ENCODE results near the gene RPS6KA6.

Gene RPS6KA6

DNA sequence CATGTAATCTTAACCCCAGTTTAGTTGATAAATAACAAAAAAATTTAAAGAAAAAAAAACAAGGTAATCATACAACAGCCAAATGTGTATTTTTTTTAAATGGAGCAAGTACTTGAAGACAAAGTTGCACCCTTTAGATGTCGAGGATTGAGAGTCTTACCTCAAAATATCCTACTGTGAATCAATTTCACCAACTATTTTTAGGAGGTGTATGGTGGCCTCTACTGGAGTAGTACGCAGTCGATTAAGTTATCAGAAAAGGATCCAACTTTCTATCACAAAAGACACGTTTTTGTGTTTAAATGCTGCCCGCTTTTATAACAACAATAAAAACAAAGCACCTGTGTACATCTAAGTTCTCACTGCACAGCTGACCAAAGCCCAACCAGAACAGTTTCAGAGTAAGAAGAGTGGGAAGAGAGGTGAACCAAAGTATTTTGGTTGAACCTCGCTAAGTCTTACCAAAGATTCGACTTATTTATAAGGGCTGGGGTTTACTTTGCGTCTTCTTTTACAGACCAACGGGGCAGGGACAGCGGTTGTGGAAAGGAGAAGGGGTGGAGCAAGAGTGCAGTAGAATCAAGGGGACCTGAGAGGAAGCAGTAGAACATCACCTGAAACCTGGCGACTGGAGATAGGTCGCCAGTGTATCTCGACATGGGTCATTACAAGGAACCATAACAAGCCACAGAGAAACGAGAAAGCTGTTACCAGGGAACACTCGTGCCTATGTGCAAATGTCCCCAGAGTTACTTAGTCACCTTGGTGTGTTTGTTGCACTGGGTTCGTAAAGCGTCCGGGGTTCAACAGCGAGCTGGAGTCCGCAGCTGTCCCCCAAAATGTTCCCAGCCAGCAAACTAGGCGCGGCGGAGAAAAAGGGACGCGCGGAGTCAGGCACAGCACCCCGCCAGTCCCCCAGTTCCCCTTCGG, 1.1 kb downstream of the RPS6KA6 start:
- H3K4me3 ChIP-seq (ENCODE audit: low read length): peak overlapping the region; percentile 65
- TF ChIP-seq, protein P1, sequence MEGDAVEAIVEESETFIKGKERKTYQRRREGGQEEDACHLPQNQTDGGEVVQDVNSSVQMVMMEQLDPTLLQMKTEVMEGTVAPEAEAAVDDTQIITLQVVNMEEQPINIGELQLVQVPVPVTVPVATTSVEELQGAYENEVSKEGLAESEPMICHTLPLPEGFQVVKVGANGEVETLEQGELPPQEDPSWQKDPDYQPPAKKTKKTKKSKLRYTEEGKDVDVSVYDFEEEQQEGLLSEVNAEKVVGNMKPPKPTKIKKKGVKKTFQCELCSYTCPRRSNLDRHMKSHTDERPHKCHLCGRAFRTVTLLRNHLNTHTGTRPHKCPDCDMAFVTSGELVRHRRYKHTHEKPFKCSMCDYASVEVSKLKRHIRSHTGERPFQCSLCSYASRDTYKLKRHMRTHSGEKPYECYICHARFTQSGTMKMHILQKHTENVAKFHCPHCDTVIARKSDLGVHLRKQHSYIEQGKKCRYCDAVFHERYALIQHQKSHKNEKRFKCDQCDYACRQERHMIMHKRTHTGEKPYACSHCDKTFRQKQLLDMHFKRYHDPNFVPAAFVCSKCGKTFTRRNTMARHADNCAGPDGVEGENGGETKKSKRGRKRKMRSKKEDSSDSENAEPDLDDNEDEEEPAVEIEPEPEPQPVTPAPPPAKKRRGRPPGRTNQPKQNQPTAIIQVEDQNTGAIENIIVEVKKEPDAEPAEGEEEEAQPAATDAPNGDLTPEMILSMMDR (conservative IDR thresholded peaks at IDR 0.05; ENCODE audit: low read depth, low read length): no peak
- DNase-seq (ENCODE audit: low read depth): no peak

- no peak overlapping the region for H3K4me3 ChIP-seq (ENCODE audit: low read length)
- TF ChIP-seq, protein P1 (conservative IDR thresholded peaks at IDR 0.05; ENCODE audit: low read depth, low read length): no peak
- DNase-seq (ENCODE audit: low read depth): no peak
Measured at GRCh38 chrX:84182516-84182915, 5.5 kb downstream of the RPS6KA6 start.

- H3K4me3 ChIP-seq (ENCODE audit: low read length): no peak overlapping the region
- TF ChIP-seq, protein P1 (conservative IDR thresholded peaks at IDR 0.05; ENCODE audit: low read depth, low read length): no peak
- DNase-seq (ENCODE audit: low read depth): no peak
Measured at GRCh38 chrX:84175958-84176357, 12.0 kb downstream of the RPS6KA6 start.

GRCh38 chrX:84175274-84175673, 12.7 kb downstream of the RPS6KA6 start:
- TF ChIP-seq, protein P1 (conservative IDR thresholded peaks at IDR 0.05; ENCODE audit: low read depth, low read length): no peak
- no peak overlapping the region for H3K4me3 ChIP-seq (ENCODE audit: low read length)
- DNase-seq (ENCODE audit: low read depth): no peak

GRCh38 chrX:84174348-84174747, 13.7 kb downstream of the RPS6KA6 start:
- H3K4me3 ChIP-seq (ENCODE audit: low read length): no peak overlapping the region
- no peak for DNase-seq (ENCODE audit: low read depth)
- TF ChIP-seq, protein P1 (conservative IDR thresholded peaks at IDR 0.05; ENCODE audit: low read depth, low read length): no peak

- DNase-seq (ENCODE audit: low read depth): no peak
- H3K4me3 ChIP-seq (ENCODE audit: low read length): no peak overlapping the region
- TF ChIP-seq, protein P1 (conservative IDR thresholded peaks at IDR 0.05; ENCODE audit: low read depth, low read length): no peak
Measured at GRCh38 chrX:84170931-84171330, 17.1 kb downstream of the RPS6KA6 start.

DNA sequence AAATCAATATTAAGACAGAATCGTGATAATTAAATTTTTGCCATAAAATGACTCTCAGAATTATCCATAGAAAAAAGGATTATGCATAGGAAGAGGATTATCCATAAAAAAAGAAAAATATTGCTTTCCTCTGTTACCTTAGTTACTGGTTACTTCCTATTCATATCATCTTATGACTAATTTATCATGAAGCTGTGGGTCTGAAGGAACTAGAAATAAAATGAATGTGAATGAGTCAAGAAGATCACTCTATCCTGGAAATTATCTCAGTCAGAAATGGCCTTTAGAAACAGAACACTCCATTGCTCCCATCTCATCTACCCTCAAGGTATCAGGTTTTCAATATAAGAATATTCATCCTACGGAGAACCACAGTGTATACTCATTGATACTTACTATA, 19.4 kb downstream of the RPS6KA6 start:
- DNase-seq (ENCODE audit: low read depth): no peak
- H3K4me3 ChIP-seq (ENCODE audit: low read length): no peak overlapping the region
- TF ChIP-seq, protein P1 (conservative IDR thresholded peaks at IDR 0.05; ENCODE audit: low read depth, low read length): no peak
